SHP77 treated with DMSO at 0.1 percent for 48 hours (cell line): ENCODE results near the gene NUAK1.

Experiments used
- DNase-seq: peaks from one replicate; lab custom pipeline; 2025; lab: John Stamatoyannopoulos, UW

NUAK1 gene

GRCh38 chr12:106082216-106083175 is 56.3 kb downstream of the NUAK1 start:
- DNase-seq, result no peak

GRCh38 chr12:106081606-106082005 is 57.1 kb downstream of the NUAK1 start:
- no peak for DNase-seq

- no peak for DNase-seq
Measured at GRCh38 chr12:106080791-106081170, 58.0 kb downstream of the NUAK1 start.

- no peak for DNase-seq
Measured at GRCh38 chr12:106080041-106080790, 58.5 kb downstream of the NUAK1 start.

- DNase-seq, result no peak
Measured at GRCh38 chr12:106079148-106079738, 59.5 kb downstream of the NUAK1 start.

GRCh38 chr12:106078358-106079010 is 60.3 kb downstream of the NUAK1 start:
- DNase-seq, result no peak

GRCh38 chr12:106074706-106075392 is 63.9 kb downstream of the NUAK1 start:
- no peak for DNase-seq

GRCh38 chr12:106074361-106074705 is 64.4 kb downstream of the NUAK1 start:
- DNase-seq, result no peak

- DNase-seq, result no peak
Measured at GRCh38 chr12:106073179-106073578, 65.6 kb downstream of the NUAK1 start.

GRCh38 chr12:106072751-106073150 is 66.0 kb downstream of the NUAK1 start:
- no peak for DNase-seq

- no peak for DNase-seq
Measured at GRCh38 chr12:106071686-106072085, 67.1 kb downstream of the NUAK1 start.

- DNase-seq, result no peak
Measured at GRCh38 chr12:106070611-106071010, 68.1 kb downstream of the NUAK1 start.

GRCh38 chr12:106070147-106070546 is 68.6 kb downstream of the NUAK1 start:
- no peak for DNase-seq

- no peak for DNase-seq
Measured at GRCh38 chr12:106068296-106068695, 70.5 kb downstream of the NUAK1 start.

GRCh38 chr12:106067606-106068205 is 71.0 kb downstream of the NUAK1 start:
- DNase-seq, result no peak

GRCh38 chr12:106066726-106067325 is 71.9 kb downstream of the NUAK1 start:
- no peak for DNase-seq

- DNase-seq, result no peak
Measured at GRCh38 chr12:106066051-106066705, 72.6 kb downstream of the NUAK1 start.

- no peak for DNase-seq
Measured at GRCh38 chr12:106065506-106065905, 73.2 kb downstream of the NUAK1 start.

- DNase-seq, result no peak
Measured at GRCh38 chr12:106064721-106065021, 74.1 kb downstream of the NUAK1 start.
